ENCODE measurements around the gene MROH7. TPM values are rescaled to one million over a fixed set of nuclear protein-coding genes. Genes with fewer than 3 reads are reported as not detected.
A peak's percentile ranks its signal among the peaks of the same experiment; 100 is the strongest.
"Not testable (repeated sequence)": the region's sequence is repeated elsewhere in the genome, so short reads cannot be mapped to it uniquely, and the experiment has no call there.

Gene MROH7
- total and polyA plus RNA-seq, 2 experiments from 2014 or later: 0.24 to 0.87 TPM

- no peak for DNase-seq (ENCODE audit: low spot score)
- no peaks in the 10 kb centered on the region for H3K27me3 ChIP-seq
- no peak overlapping the region for H3K27ac ChIP-seq
- H3K4me2 ChIP-seq: no peak overlapping the region
- H3K9me3 ChIP-seq (ENCODE audit: low read depth): no peaks in the 10 kb centered on the region
- H2AFZ ChIP-seq: no peak overlapping the region
- 87% methylated on average over 9 of the region's 10 CpGs for WGBS (ENCODE audit: low lambda C conversion rate, missing lambda C conversion rate)
- no peak overlapping the region for H3K4me3 ChIP-seq
- no peaks in the 10 kb centered on the region for H3K9me2 ChIP-seq (replicated peaks; ENCODE audit: insufficient read depth)
- H4K20me1 ChIP-seq (ENCODE audit: insufficient read depth, poor library complexity, severe bottlenecking): no peaks in the 10 kb centered on the region
- H3K4me1 ChIP-seq (ENCODE audit: insufficient read depth): peaks cover 9% of the 10 kb centered on the region
- TF ChIP-seq CTCF (IDR thresholded peaks at IDR 0.05; ENCODE audit: poor library complexity) (no peak), EZH2phosphoT487 (IDR thresholded peaks at IDR 0.05; ENCODE audit: low read depth, severe bottlenecking, unreplicated experiment) (no peak), EZH2 (IDR thresholded peaks at IDR 0.05; ENCODE audit: borderline replicate concordance) (no peak)
- H3K79me2 ChIP-seq: no peaks in the 10 kb centered on the region
- H3K36me3 ChIP-seq (replicated peaks; ENCODE audit: insufficient read depth, low read depth): no peaks in the 10 kb centered on the region
Observed at GRCh38 chr1:54627196-54627595, 14.4 kb upstream of the MROH7 start.

- H3K4me3 ChIP-seq; H3K27me3 ChIP-seq; DNase-seq (ENCODE audit: low spot score); H3K79me2 ChIP-seq; H3K4me1 ChIP-seq (ENCODE audit: insufficient read depth); H3K9me2 ChIP-seq (replicated peaks; ENCODE audit: insufficient read depth); H4K20me1 ChIP-seq (ENCODE audit: insufficient read depth, poor library complexity, severe bottlenecking); H3K36me3 ChIP-seq (replicated peaks; ENCODE audit: insufficient read depth, low read depth); H3K9me3 ChIP-seq (ENCODE audit: low read depth); H2AFZ ChIP-seq; H3K27ac ChIP-seq; H3K4me2 ChIP-seq: not testable (repeated sequence)
- WGBS (ENCODE audit: low lambda C conversion rate, missing lambda C conversion rate): 94% methylated on average over 7 of the region's 7 CpGs
Observed at GRCh38 chr1:54635804-54636203, 5.8 kb upstream of the MROH7 start.

GRCh38 chr1:54636461-54637446 lies 4.8 kb upstream of the MROH7 start:
- not testable (repeated sequence) for H3K4me1 ChIP-seq (ENCODE audit: insufficient read depth); H4K20me1 ChIP-seq (ENCODE audit: insufficient read depth, poor library complexity, severe bottlenecking); DNase-seq (ENCODE audit: low spot score); H2AFZ ChIP-seq; H3K9me2 ChIP-seq (replicated peaks; ENCODE audit: insufficient read depth); H3K27ac ChIP-seq; H3K9me3 ChIP-seq (ENCODE audit: low read depth); H3K36me3 ChIP-seq (replicated peaks; ENCODE audit: insufficient read depth, low read depth); H3K4me3 ChIP-seq; H3K79me2 ChIP-seq; H3K27me3 ChIP-seq; H3K4me2 ChIP-seq
- 59% methylated on average over 14 of the region's 14 CpGs for WGBS (ENCODE audit: low lambda C conversion rate, missing lambda C conversion rate)

- peaks cover 4% of the 10 kb centered on the region for H3K4me1 ChIP-seq (ENCODE audit: insufficient read depth)
- WGBS (ENCODE audit: low lambda C conversion rate, missing lambda C conversion rate): 77% methylated on average over 4 of the region's 4 CpGs
- H3K9me3 ChIP-seq (ENCODE audit: low read depth): no peaks in the 10 kb centered on the region
- DNase-seq (ENCODE audit: low spot score): no peak
- no peaks in the 10 kb centered on the region for H3K79me2 ChIP-seq
- H3K4me2 ChIP-seq: no peak overlapping the region
- H3K4me3 ChIP-seq: no peak overlapping the region
- no peak for TF ChIP-seq EZH2 (IDR thresholded peaks at IDR 0.05; ENCODE audit: borderline replicate concordance)
- no peak for TF ChIP-seq EZH2phosphoT487 (IDR thresholded peaks at IDR 0.05; ENCODE audit: low read depth, severe bottlenecking, unreplicated experiment)
- no peak for TF ChIP-seq CTCF (IDR thresholded peaks at IDR 0.05; ENCODE audit: poor library complexity)
- H3K27me3 ChIP-seq: no peaks in the 10 kb centered on the region
- H2AFZ ChIP-seq: no peak overlapping the region
- no peaks in the 10 kb centered on the region for H3K9me2 ChIP-seq (replicated peaks; ENCODE audit: insufficient read depth)
- H4K20me1 ChIP-seq (ENCODE audit: insufficient read depth, poor library complexity, severe bottlenecking): no peaks in the 10 kb centered on the region
- no peaks in the 10 kb centered on the region for H3K36me3 ChIP-seq (replicated peaks; ENCODE audit: insufficient read depth, low read depth)
- peak overlapping the region; percentile 59 for H3K27ac ChIP-seq
Observed at GRCh38 chr1:54640361-54640760, 1.2 kb upstream of the MROH7 start.
